GM12878 (cell line): ENCODE results near the gene FAM151A. TPM values are rescaled to one million over a fixed set of nuclear protein-coding genes. Genes with fewer than 3 reads are reported as not detected.

ENCODE experiments used
- ATAC-seq: fragments of 200-7000 bp; cut with Tn5 transposase; 3 replicates; pipeline ENCODE4 v1.9.1; 2020; ENCODE audit warnings: mild to moderate bottlenecking, moderate library complexity
- BruUV-seq: library from RNA; stranded (reverse); fragments of 400-500 nt; replicated peaks from 2 replicates; lab custom pipeline; 2021; lab: Mats Ljungman, UMichigan
- CTCF ChIA-PET: fragments of 300-600 bp; sonication (Branson Sonifier 250); formaldehyde crosslinking; extraction: SDS; loops from one replicate; lab custom pipeline; 2021; ENCODE audit warnings: inconsistent platforms; lab: Yijun Ruan, JAX
- POLR2A ChIA-PET: fragments of 350-600 bp; formaldehyde crosslinking; extraction: SDS; loops from one replicate; lab custom pipeline; 2021; ENCODE audit warnings: inconsistent platforms; lab: Charles Lee
- RAD21 ChIA-PET: fragments of 300-600 bp; sonication (Branson Sonifier 250); formaldehyde crosslinking; loops from one replicate; lab custom pipeline; 2023; ENCODE audit warnings: antibody characterized with exemption; ENCODE audit not compliant: unreplicated experiment; lab: Charles Lee
- SMC1A ChIA-PET: fragments of 300-600 bp; sonication (Branson Sonifier 250); formaldehyde crosslinking; loops from one replicate; lab custom pipeline; 2023; ENCODE audit not compliant: unreplicated experiment, uncharacterized antibody; lab: Charles Lee
- DNase-seq: peaks from one replicate; pipeline ENCODE4 v3.0.0-alpha.2; 2011; ENCODE audit warnings: low read depth, low spot score
- FAIRE-seq: peaks from 3 replicates; lab custom pipeline; 2011; peaks lifted over from hg19 to GRCh38; lab: Jason Lieb, UNC
- H2AFZ ChIP-seq: 2 replicates; pipeline ENCODE4 v1.6.0; 2011; ENCODE audit warnings: low read depth, low read length, control low read depth; ENCODE audit not compliant: control insufficient read depth
- H3K27ac ChIP-seq: 2 replicates; pipeline ENCODE4 v1.5.1; 2011; ENCODE audit warnings: control low read depth; ENCODE audit not compliant: control insufficient read depth, insufficient read depth
- H3K27me3 ChIP-seq, 2 experiments: replicated peaks in 1 of 2; 2 replicates each; pipeline versions ENCODE4 v1.6.0 to v1.6.1; 2011; ENCODE audit warnings: low read length in 1 of 2; ENCODE audit not compliant: control insufficient read depth in 2 of 2, insufficient read depth in 2 of 2
- H3K36me3 ChIP-seq, 2 experiments: 2 replicates each; pipeline ENCODE4 v1.5.1; 2011; ENCODE audit warnings: low read length in 1 of 2; ENCODE audit not compliant: control insufficient read depth in 2 of 2, insufficient read depth in 2 of 2
- H3K4me1 ChIP-seq: 2 replicates; pipeline ENCODE4 v1.6.1; 2011; ENCODE audit warnings: mild to moderate bottlenecking, low read length, moderate library complexity, mixed read lengths; ENCODE audit not compliant: control insufficient read depth, insufficient read depth
- H3K4me2 ChIP-seq: 2 replicates; pipeline ENCODE4 v1.6.0; 2011; ENCODE audit warnings: control low read depth; ENCODE audit not compliant: control insufficient read depth, insufficient read depth
- H3K4me3 ChIP-seq: fragments of 200-600 bp; sonication (generic); 2 replicates; pipeline ENCODE4 v1.5.1; 2016
- H3K79me2 ChIP-seq: 2 replicates; pipeline ENCODE4 v1.6.0; 2011; ENCODE audit warnings: low read length; ENCODE audit not compliant: control insufficient read depth, insufficient read depth
- H3K9ac ChIP-seq: 2 replicates; pipeline ENCODE4 v1.8.0; 2011; ENCODE audit warnings: low read length, control low read depth, mixed read lengths; ENCODE audit not compliant: control insufficient read depth, insufficient read depth
- H3K9me3 ChIP-seq: replicated peaks from 3 replicates; pipeline ENCODE4 v1.5.1; 2011; ENCODE audit warnings: mild to moderate bottlenecking, low read length; ENCODE audit not compliant: control insufficient read depth, insufficient read depth
- H4K20me1 ChIP-seq: 2 replicates; pipeline ENCODE4 v1.6.0; 2011; ENCODE audit not compliant: control insufficient read depth, insufficient read depth
- FOS ChIP-seq: IDR thresholded peaks from 3 replicates; pipeline ENCODE4 v1.6.1; 2011; ENCODE audit warnings: borderline replicate concordance; ENCODE audit not compliant: insufficient read length; ENCODE audit errors: extremely low read depth
- LARP7 ChIP-seq: fragments of 450-650 bp; IDR thresholded peaks from 2 replicates; pipeline ENCODE4 v1.6.1; 2017; ENCODE audit warnings: mild to moderate bottlenecking
- PML ChIP-seq: IDR thresholded peaks from 2 replicates; pipeline ENCODE4 v1.6.1; 2012; ENCODE audit warnings: low read length, inconsistent platforms
- ZNF217 ChIP-seq: fragments of 450-650 bp; IDR thresholded peaks from 2 replicates; pipeline ENCODE4 v1.6.1; 2017; ENCODE audit warnings: antibody characterized with exemption, mild to moderate bottlenecking
- ZNF274 ChIP-seq: IDR thresholded peaks from one replicate; pipeline ENCODE4 v1.8.0; 2011; ENCODE audit not compliant: insufficient read length, insufficient read depth
- WGBS: methylation state at CpG from one replicate; pipeline ENCODE4 v1.1.6; 2016; ENCODE audit warnings: low lambda C conversion rate; ENCODE audit not compliant: insufficient replicate concordance, insufficient coverage; ENCODE audit errors: missing lambda C conversion rate; 5-methylcytosine and 5-hydroxymethylcytosine counted together
- in situ Hi-C: fragments of 300-500 bp; cut with MboI; formaldehyde crosslinking; loops from 9 replicates; pipeline ENCODE4 v1.14.3; 2018; ENCODE audit warnings: mixed read lengths
- intact Hi-C: fragments of 100-400 bp; cut with micrococcal nuclease; formaldehyde crosslinking; loops from one replicate; pipeline ENCODE4 v1.14.2; 2022; ENCODE audit not compliant: unreplicated experiment
- polyA plus RNA-seq, 11 experiments: library from polyadenylated mRNA; depleted of rRNA in 4 of 11; unstranded in 6 of 11; stranded (reverse) in 5 of 11; fragments of >200 nt; fragmentation: Nextera tagmentation in 4 of 11; fragmentation: Illumina TruSeq in 1 of 11; extraction: Ambion mirVana in 4 of 11; extraction: Trizol in 1 of 11; gene quantifications; 1 replicate in 1 of 11; 2 replicates in 10 of 11; pipeline versions ENCODE4 v1.2.1 to v1.2.3, GENCODE V29; 2011 to 2016; ENCODE audit warnings: inconsistent platforms in 2 of 11, missing spikeins in 2 of 11, low read depth in 1 of 11
- total RNA-seq, 4 experiments: library from RNA; depleted of rRNA in 3 of 4; stranded (reverse); fragments of >200 nt in 3 of 4; fragmentation: Illumina TruSeq in 1 of 4; extraction: Trizol in 1 of 4; gene quantifications; 2 replicates each; pipeline versions ENCODE4 v1.2.1 to v1.2.3, GENCODE V29; 2013 to 2021

FAM151A gene
- total and polyA plus RNA-seq, 10 of the 15 experiments (the other 5 are each of a cell fraction or from before 2014, with no cell fraction given) = 0.09 to 0.34 (median 0.14) TPM; not detected in 5

DNA sequence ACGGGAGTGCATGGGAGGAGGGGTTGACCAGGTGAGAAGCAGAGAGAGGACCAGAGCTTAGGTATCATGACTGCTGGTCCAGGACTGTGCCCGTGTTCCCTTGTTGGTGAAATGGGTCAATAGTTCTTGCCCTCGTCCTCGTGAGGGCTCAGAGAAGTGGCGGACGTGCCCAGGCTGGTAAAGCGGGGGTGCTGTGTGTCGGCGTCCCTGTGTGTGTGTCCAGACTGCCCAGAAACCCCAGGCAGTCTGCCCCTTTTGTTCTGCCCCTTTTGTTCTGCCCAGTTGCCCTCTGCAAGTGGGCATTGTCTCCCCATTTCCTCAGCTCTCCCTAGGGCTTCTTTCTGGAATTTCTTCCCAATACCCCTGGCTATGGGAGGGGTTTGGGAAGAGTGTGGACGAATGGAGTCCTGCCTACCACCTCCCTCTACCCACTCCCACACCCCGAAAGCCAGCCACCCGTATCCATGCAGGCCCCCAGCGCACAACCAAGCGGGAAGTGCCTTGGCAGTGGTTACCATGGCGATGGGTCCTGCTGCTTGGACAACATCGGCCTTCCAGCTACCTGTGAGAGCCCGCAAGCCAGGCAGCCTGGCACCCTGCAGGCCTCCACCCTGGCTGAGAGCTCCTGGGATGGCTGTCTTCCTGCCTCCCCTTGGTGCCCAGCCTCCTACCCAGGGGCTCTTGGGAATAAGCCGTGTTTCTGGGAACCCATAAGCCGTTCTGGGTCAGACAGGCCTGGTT lies 40.6 kb downstream of the FAM151A start:
- Histone ChIP-seq H4K20me1 (no peaks in the 10 kb centered on the region), H3K4me1 (no peaks in the 10 kb centered on the region), H3K9ac (no peak overlapping the region), H2AFZ (no peak overlapping the region), H3K4me3 (no peak overlapping the region), H3K9me3 (no peaks in the 10 kb centered on the region), H3K36me3 (no peaks in the 10 kb centered on the region), H3K4me2 (no peak overlapping the region), H3K79me2 (no peaks in the 10 kb centered on the region), H3K27me3 (no peaks in the 10 kb centered on the region), H3K27ac (no peak overlapping the region)
- ChIA-PET SMC1A (no interaction called here), RAD21 (no interaction called here), POLR2A (no interaction called here), CTCF (no interaction called here)
- DNase-seq = no peak
- no peak for TF ChIP-seq ZNF217
- TF ChIP-seq ZNF274 = no peak
- TF ChIP-seq PML = no peak
- TF ChIP-seq FOS = no peak
- intact Hi-C loops = no loop called here
- no peak for FAIRE-seq
- WGBS = 45% methylated on average over 19 of the region's 19 CpGs
- ATAC-seq = no peak
- no TSS peak for BruUV-seq
- in situ Hi-C loops = no loop called here

- ChIA-PET SMC1A (no interaction called here), RAD21 (no interaction called here), CTCF (no interaction called here), POLR2A (no interaction called here)
- no peak overlapping the region for H2AFZ ChIP-seq
- H4K20me1 ChIP-seq = no peaks in the 10 kb centered on the region
- H3K27ac ChIP-seq = no peak overlapping the region
- FAIRE-seq = no peak
- no peak for TF ChIP-seq LARP7
- no peak for DNase-seq
- intact Hi-C loops (no loop called here), in situ Hi-C loops (no loop called here)
- peak; percentile 62 for ATAC-seq
- H3K4me3 ChIP-seq = no peak overlapping the region
- no peak overlapping the region for H3K9ac ChIP-seq
- no peaks in the 10 kb centered on the region for H3K9me3 ChIP-seq
- WGBS = 52% methylated on average over 5 of the region's 5 CpGs
- H3K36me3 ChIP-seq = no peaks in the 10 kb centered on the region
- no peaks in the 10 kb centered on the region for H3K27me3 ChIP-seq
- no peaks in the 10 kb centered on the region for H3K79me2 ChIP-seq
- H3K4me2 ChIP-seq = no peak overlapping the region
- no peaks in the 10 kb centered on the region for H3K4me1 ChIP-seq
- no TSS peak for BruUV-seq
These were observed 41.7 kb downstream of the FAM151A start for GRCh38 chr1:54581621-54582035.
